Measurements from ENCODE around the gene CCDC34. TPM values are rescaled to one million over a fixed set of nuclear protein-coding genes. Genes with fewer than 3 reads are reported as not detected.

CCDC34 gene
- polyA plus RNA-seq, 2 donors = 7.0 to 7.8 TPM

GRCh38 chr11:27385245-27385644, 22.2 kb upstream of the CCDC34 start:
- H3K4me3 ChIP-seq (ENCODE audit: low read depth in 1 of 2, low read length in 2 of 2) = no peak overlapping the region
- no peaks in the 10 kb centered on the region for H3K9me3 ChIP-seq (ENCODE audit: control insufficient read depth in 2 of 2, insufficient read depth in 1 of 2, low read depth in 1 of 2, low read length in 1 of 2)
- H3K27me3 ChIP-seq (ENCODE audit: control insufficient read depth in 1 of 2, insufficient read depth in 2 of 2, low read length in 2 of 2) = no peaks in the 10 kb centered on the region
- H3K4me1 ChIP-seq (ENCODE audit: control insufficient read depth in 2 of 2, insufficient read depth in 2 of 2, low read length in 1 of 2) = no peaks in the 10 kb centered on the region
- H3K36me3 ChIP-seq (ENCODE audit: control insufficient read depth in 2 of 2, insufficient read depth in 2 of 2, low read length in 1 of 2) = peaks cover 3% of the 10 kb centered on the region in 2 donors
- WGBS, 2 donors = 75 to 81% methylated on average over 5 of the region's 5 CpGs
- H3K27ac ChIP-seq (ENCODE audit: low read depth in 2 of 2, low read length in 1 of 2) = no peak overlapping the region

- no peak overlapping the region for H3K27ac ChIP-seq (ENCODE audit: low read depth in 2 of 2, low read length in 1 of 2)
- peaks cover 3 to 7% of the 10 kb centered on the region in 2 donors for H3K36me3 ChIP-seq (ENCODE audit: control insufficient read depth in 2 of 2, insufficient read depth in 2 of 2, low read length in 1 of 2)
- no peak overlapping the region for H3K4me3 ChIP-seq (ENCODE audit: low read depth in 1 of 2, low read length in 2 of 2)
- no peaks in the 10 kb centered on the region for H3K4me1 ChIP-seq (ENCODE audit: control insufficient read depth in 2 of 2, insufficient read depth in 2 of 2, low read length in 1 of 2)
- H3K9me3 ChIP-seq (ENCODE audit: control insufficient read depth in 2 of 2, insufficient read depth in 1 of 2, low read depth in 1 of 2, low read length in 1 of 2) = no peaks in the 10 kb centered on the region
- H3K27me3 ChIP-seq (ENCODE audit: control insufficient read depth in 1 of 2, insufficient read depth in 2 of 2, low read length in 2 of 2) = no peaks in the 10 kb centered on the region
These were observed 21.2 kb upstream of the CCDC34 start for GRCh38 chr11:27384227-27384626.

- no peaks in the 10 kb centered on the region for H3K27me3 ChIP-seq (ENCODE audit: control insufficient read depth in 1 of 2, insufficient read depth in 2 of 2, low read length in 2 of 2)
- peaks cover 3 to 7% of the 10 kb centered on the region in 2 donors for H3K36me3 ChIP-seq (ENCODE audit: control insufficient read depth in 2 of 2, insufficient read depth in 2 of 2, low read length in 1 of 2)
- H3K4me3 ChIP-seq (ENCODE audit: low read depth in 1 of 2, low read length in 2 of 2) = no peak overlapping the region
- 53 to 59% methylated on average over 1 of the region's 1 CpG for WGBS, 2 donors
- H3K4me1 ChIP-seq (ENCODE audit: control insufficient read depth in 2 of 2, insufficient read depth in 2 of 2, low read length in 1 of 2) = no peaks in the 10 kb centered on the region
- no peaks in the 10 kb centered on the region for H3K9me3 ChIP-seq (ENCODE audit: control insufficient read depth in 2 of 2, insufficient read depth in 1 of 2, low read depth in 1 of 2, low read length in 1 of 2)
- no peak overlapping the region for H3K27ac ChIP-seq (ENCODE audit: low read depth in 2 of 2, low read length in 1 of 2)
These were observed 20.6 kb upstream of the CCDC34 start for GRCh38 chr11:27383645-27384044.

GRCh38 chr11:27381238-27381666, 18.2 kb upstream of the CCDC34 start:
- no peaks in the 10 kb centered on the region for H3K27me3 ChIP-seq (ENCODE audit: control insufficient read depth in 1 of 2, insufficient read depth in 2 of 2, low read length in 2 of 2)
- no peaks in the 10 kb centered on the region for H3K4me1 ChIP-seq (ENCODE audit: control insufficient read depth in 2 of 2, insufficient read depth in 2 of 2, low read length in 1 of 2)
- H3K9me3 ChIP-seq (ENCODE audit: control insufficient read depth in 2 of 2, insufficient read depth in 1 of 2, low read depth in 1 of 2, low read length in 1 of 2) = no peaks in the 10 kb centered on the region
- no peak overlapping the region for H3K27ac ChIP-seq (ENCODE audit: low read depth in 2 of 2, low read length in 1 of 2)
- 68 to 85% methylated on average over 5 of the region's 5 CpGs for WGBS, 2 donors
- H3K4me3 ChIP-seq (ENCODE audit: low read depth in 1 of 2, low read length in 2 of 2) = no peak overlapping the region
- H3K36me3 ChIP-seq (ENCODE audit: control insufficient read depth in 2 of 2, insufficient read depth in 2 of 2, low read length in 1 of 2) = peaks cover 3 to 7% of the 10 kb centered on the region in 2 donors

- peaks cover 3 to 7% of the 10 kb centered on the region in 2 donors for H3K36me3 ChIP-seq (ENCODE audit: control insufficient read depth in 2 of 2, insufficient read depth in 2 of 2, low read length in 1 of 2)
- no peaks in the 10 kb centered on the region for H3K4me1 ChIP-seq (ENCODE audit: control insufficient read depth in 2 of 2, insufficient read depth in 2 of 2, low read length in 1 of 2)
- H3K27me3 ChIP-seq (ENCODE audit: control insufficient read depth in 1 of 2, insufficient read depth in 2 of 2, low read length in 2 of 2) = no peaks in the 10 kb centered on the region
- H3K9me3 ChIP-seq (ENCODE audit: control insufficient read depth in 2 of 2, insufficient read depth in 1 of 2, low read depth in 1 of 2, low read length in 1 of 2) = no peaks in the 10 kb centered on the region
- H3K4me3 ChIP-seq (ENCODE audit: low read depth in 1 of 2, low read length in 2 of 2) = no peak overlapping the region
- H3K27ac ChIP-seq (ENCODE audit: low read depth in 2 of 2, low read length in 1 of 2) = no peak overlapping the region
- WGBS, 2 donors = 87 to 96% methylated on average over 2 of the region's 2 CpGs
These were observed 17.8 kb upstream of the CCDC34 start for GRCh38 chr11:27380771-27381170.

GRCh38 chr11:27379449-27379848, 16.4 kb upstream of the CCDC34 start:
- no peak overlapping the region for H3K4me3 ChIP-seq (ENCODE audit: low read depth in 1 of 2, low read length in 2 of 2)
- no peaks in the 10 kb centered on the region for H3K9me3 ChIP-seq (ENCODE audit: control insufficient read depth in 2 of 2, insufficient read depth in 1 of 2, low read depth in 1 of 2, low read length in 1 of 2)
- 82 to 85% methylated on average over 3 of the region's 3 CpGs for WGBS, 2 donors
- no peak overlapping the region for H3K27ac ChIP-seq (ENCODE audit: low read depth in 2 of 2, low read length in 1 of 2)
- no peaks in the 10 kb centered on the region for H3K4me1 ChIP-seq (ENCODE audit: control insufficient read depth in 2 of 2, insufficient read depth in 2 of 2, low read length in 1 of 2)
- H3K27me3 ChIP-seq (ENCODE audit: control insufficient read depth in 1 of 2, insufficient read depth in 2 of 2, low read length in 2 of 2) = no peaks in the 10 kb centered on the region
- H3K36me3 ChIP-seq (ENCODE audit: control insufficient read depth in 2 of 2, insufficient read depth in 2 of 2, low read length in 1 of 2) = peaks cover 3 to 7% of the 10 kb centered on the region in 2 donors

- H3K36me3 ChIP-seq (ENCODE audit: control insufficient read depth in 2 of 2, insufficient read depth in 2 of 2, low read length in 1 of 2) = peaks cover 3 to 6% of the 10 kb centered on the region in 2 donors
- H3K27ac ChIP-seq (ENCODE audit: low read depth in 2 of 2, low read length in 1 of 2) = no peak overlapping the region
- peaks cover 0 to 1% of the 10 kb centered on the region in 2 donors for H3K4me1 ChIP-seq (ENCODE audit: control insufficient read depth in 2 of 2, insufficient read depth in 2 of 2, low read length in 1 of 2)
- whole genome bisulfite sequencing, 2 donors = 56 to 90% methylated on average over 2 of the region's 2 CpGs
- H3K9me3 ChIP-seq (ENCODE audit: control insufficient read depth in 2 of 2, insufficient read depth in 1 of 2, low read depth in 1 of 2, low read length in 1 of 2) = no peaks in the 10 kb centered on the region
- no peaks in the 10 kb centered on the region for H3K27me3 ChIP-seq (ENCODE audit: control insufficient read depth in 1 of 2, insufficient read depth in 2 of 2, low read length in 2 of 2)
- no peak overlapping the region for H3K4me3 ChIP-seq (ENCODE audit: low read depth in 1 of 2, low read length in 2 of 2)
These were observed 12.4 kb upstream of the CCDC34 start for GRCh38 chr11:27375370-27375769.

GRCh38 chr11:27373856-27374602, 11.0 kb upstream of the CCDC34 start:
- Histone ChIP-seq H3K27me3 (ENCODE audit: control insufficient read depth in 1 of 2, insufficient read depth in 2 of 2, low read length in 2 of 2) (no peaks in the 10 kb centered on the region), H3K27ac (ENCODE audit: low read depth in 2 of 2, low read length in 1 of 2) (no peak overlapping the region), H3K9me3 (ENCODE audit: control insufficient read depth in 2 of 2, insufficient read depth in 1 of 2, low read depth in 1 of 2, low read length in 1 of 2) (no peaks in the 10 kb centered on the region), H3K36me3 (ENCODE audit: control insufficient read depth in 2 of 2, insufficient read depth in 2 of 2, low read length in 1 of 2) (peaks cover 0 to 6% of the 10 kb centered on the region in 2 donors), H3K4me3 (ENCODE audit: low read depth in 1 of 2, low read length in 2 of 2) (no peak overlapping the region), H3K4me1 (ENCODE audit: control insufficient read depth in 2 of 2, insufficient read depth in 2 of 2, low read length in 1 of 2) (peaks cover 0 to 2% of the 10 kb centered on the region in 2 donors)
- 62 to 86% methylated on average over 6 of the region's 6 CpGs for WGBS, 2 donors

GRCh38 chr11:27373392-27373791, 10.4 kb upstream of the CCDC34 start:
- Histone ChIP-seq H3K9me3 (ENCODE audit: control insufficient read depth in 2 of 2, insufficient read depth in 1 of 2, low read depth in 1 of 2, low read length in 1 of 2) (no peaks in the 10 kb centered on the region), H3K27ac (ENCODE audit: low read depth in 2 of 2, low read length in 1 of 2) (no peak overlapping the region), H3K27me3 (ENCODE audit: control insufficient read depth in 1 of 2, insufficient read depth in 2 of 2, low read length in 2 of 2) (no peaks in the 10 kb centered on the region), H3K36me3 (ENCODE audit: control insufficient read depth in 2 of 2, insufficient read depth in 2 of 2, low read length in 1 of 2) (peaks cover 0 to 6% of the 10 kb centered on the region in 2 donors), H3K4me1 (ENCODE audit: control insufficient read depth in 2 of 2, insufficient read depth in 2 of 2, low read length in 1 of 2) (peaks cover 0 to 2% of the 10 kb centered on the region in 2 donors), H3K4me3 (ENCODE audit: low read depth in 1 of 2, low read length in 2 of 2) (no peak overlapping the region)
- 86 to 93% methylated on average over 3 of the region's 3 CpGs for WGBS, 2 donors

GRCh38 chr11:27372164-27372563, 9.1 kb upstream of the CCDC34 start:
- Histone ChIP-seq H3K9me3 (ENCODE audit: control insufficient read depth in 2 of 2, insufficient read depth in 1 of 2, low read depth in 1 of 2, low read length in 1 of 2) (no peaks in the 10 kb centered on the region), H3K36me3 (ENCODE audit: control insufficient read depth in 2 of 2, insufficient read depth in 2 of 2, low read length in 1 of 2) (peaks cover 6% of the 10 kb centered on the region in 2 donors), H3K27ac (ENCODE audit: low read depth in 2 of 2, low read length in 1 of 2) (no peak overlapping the region), H3K4me1 (ENCODE audit: control insufficient read depth in 2 of 2, insufficient read depth in 2 of 2, low read length in 1 of 2) (peaks cover 0 to 2% of the 10 kb centered on the region in 2 donors), H3K4me3 (ENCODE audit: low read depth in 1 of 2, low read length in 2 of 2) (no peak overlapping the region), H3K27me3 (ENCODE audit: control insufficient read depth in 1 of 2, insufficient read depth in 2 of 2, low read length in 2 of 2) (no peaks in the 10 kb centered on the region)
- WGBS, 2 donors = 55 to 88% methylated on average over 2 of the region's 2 CpGs

All from esophagus (tissue), 2 donors.